GM11168 (cell line): ENCODE data around the gene CCL1.
"Not testable (repeated sequence)": the region's sequence is repeated elsewhere in the genome, so short reads cannot be mapped to it uniquely, and the experiment has no call there.

Experiments
- in situ Hi-C: fragments of 300-500 bp; cut with MboI; formaldehyde crosslinking; loops from one replicate; pipeline ENCODE4 v1.12.0; 2022; ENCODE audit warnings: low sequenced_read_pairs; ENCODE audit not compliant: unreplicated experiment

CCL1 gene

GRCh38 chr17:34361478-34362061 lies 1.5 kb downstream of the CCL1 start:
- in situ Hi-C loops = loop anchor here (5.0 kb wide), 1 partner anchor 169 kb away; no protein-coding TSS in a partner anchor

- in situ Hi-C loops = loop anchor here (5.0 kb wide), 1 partner anchor 168 kb away; no protein-coding TSS in a partner anchor
These were observed 2.3 kb downstream of the CCL1 start for GRCh38 chr17:34360601-34361270.

GRCh38 chr17:34358631-34359030 lies 4.4 kb downstream of the CCL1 start:
- in situ Hi-C loops = no loop called here

GRCh38 chr17:34357398-34357797 lies 5.6 kb downstream of the CCL1 start:
- in situ Hi-C loops = no loop called here

GRCh38 chr17:34356194-34356593 lies 6.8 kb downstream of the CCL1 start, which contains the start of gene CCL13:
TSS of gene CCL13 (plus strand) at chr17:34356480. CDS start at chr17:34356527, 47 bp downstream.
- in situ Hi-C loops = no loop called here

- in situ Hi-C loops = no loop called here
These were observed 8.4 kb downstream of the CCL1 start for GRCh38 chr17:34354637-34355036.

- in situ Hi-C loops = no loop called here
These were observed 10.8 kb downstream of the CCL1 start for GRCh38 chr17:34352191-34352590.

GRCh38 chr17:34351096-34351495 lies 11.9 kb downstream of the CCL1 start:
- in situ Hi-C loops = no loop called here

GRCh38 chr17:34349751-34350150 lies 13.3 kb downstream of the CCL1 start:
- in situ Hi-C loops = no loop called here

GRCh38 chr17:34347063-34347462 lies 16.0 kb downstream of the CCL1 start:
- in situ Hi-C loops = no loop called here

- in situ Hi-C loops = no loop called here
These were observed 21.1 kb downstream of the CCL1 start for GRCh38 chr17:34341916-34342315.

- in situ Hi-C loops = no loop called here
These were observed 23.8 kb downstream of the CCL1 start for GRCh38 chr17:34339138-34339770.

- in situ Hi-C loops = no loop called here
These were observed 25.3 kb downstream of the CCL1 start for GRCh38 chr17:34337701-34338100.

GRCh38 chr17:34327580-34327979 lies 35.5 kb downstream of the CCL1 start:
- in situ Hi-C loops = not testable (repeated sequence)

GRCh38 chr17:34321964-34322363 lies 41.1 kb downstream of the CCL1 start:
- in situ Hi-C loops = no loop called here

GRCh38 chr17:34319039-34319483 lies 44.0 kb downstream of the CCL1 start, which contains the start of gene CCL8:
TSS of gene CCL8 (plus strand) at chr17:34319435. CDS start at chr17:34319502, 67 bp downstream.
- in situ Hi-C loops = no loop called here

- in situ Hi-C loops = no loop called here
These were observed 44.6 kb downstream of the CCL1 start for GRCh38 chr17:34318474-34318873.

- in situ Hi-C loops = no loop called here
These were observed 48.8 kb downstream of the CCL1 start for GRCh38 chr17:34314279-34314678.

GRCh38 chr17:34313164-34313563 lies 49.9 kb downstream of the CCL1 start:
- in situ Hi-C loops = no loop called here

GRCh38 chr17:34312080-34312479 lies 51.0 kb downstream of the CCL1 start:
- in situ Hi-C loops = no loop called here

- in situ Hi-C loops = no loop called here
These were observed 51.7 kb downstream of the CCL1 start for GRCh38 chr17:34311291-34311690.
